Right lobe of liver (tissue), 6 donors: ENCODE data around the gene DLK2. TPM values are rescaled to one million over a fixed set of nuclear protein-coding genes. Genes with fewer than 3 reads are reported as not detected.
"Not testable (repeated sequence)": the region's sequence is repeated elsewhere in the genome, so short reads cannot be mapped to it uniquely, and the experiment has no call there.

Experiments used
- ATAC-seq, 4 donors: fragments of 200-7000 bp; cut with Tn5 transposase; one replicate each; pipeline ENCODE4 v1.9.1; 2020; ENCODE audit warnings: mild to moderate bottlenecking in 4 of 4, moderate library complexity in 4 of 4
- DNase-seq, 3 donors: peaks; one replicate each; pipeline ENCODE4 v3.0.0-alpha.2; 2020
- H3K27ac ChIP-seq, 3 donors: fragments of 200-600 bp; one replicate each; pipeline ENCODE4 v1.8.0; 2022
- H3K27me3 ChIP-seq, 2 donors: fragments of 200-600 bp; one replicate each; pipeline ENCODE4 v1.8.0; 2022
- H3K36me3 ChIP-seq, 4 donors: fragments of 200-600 bp; sonication (generic) in 1 of 4; one replicate each; pipeline versions ENCODE4 v1.5.1 to v1.8.0; 2017 to 2022; ENCODE audit warnings: control low read depth in 1 of 4
- H3K4me1 ChIP-seq, 4 donors: fragments of 200-600 bp; sonication (generic) in 1 of 4; one replicate each; pipeline versions ENCODE4 v1.5.1 to v1.8.0; 2017 to 2022; ENCODE audit warnings: control low read depth in 1 of 4
- H3K4me3 ChIP-seq, 3 donors: fragments of 200-600 bp; one replicate each; pipeline ENCODE4 v1.8.0; 2022
- H3K9me3 ChIP-seq, 4 donors: fragments of 200-600 bp; sonication (generic) in 1 of 4; one replicate each; pipeline versions ENCODE4 v1.5.1 to v1.8.0; 2017 to 2022; ENCODE audit warnings: control low read depth in 1 of 4
- CTCF ChIP-seq, 4 donors: fragments of 200-600 bp in 3 of 4; fragments of 450-650 bp in 1 of 4; IDR thresholded peaks; one replicate each; pipeline versions ENCODE4 v1.5.1 to v1.8.0; 2016 to 2022; ENCODE audit warnings: antibody characterized with exemption in 4 of 4, mild to moderate bottlenecking in 2 of 4
- POLR2A ChIP-seq: fragments of 450-650 bp; IDR thresholded peaks from one replicate; pipeline ENCODE4 v1.6.1; 2017; ENCODE audit warnings: antibody characterized with exemption, mild to moderate bottlenecking
- WGBS: methylation state at CpG from one replicate; pipeline ENCODE4 v1.1.6; 2018; ENCODE audit warnings: low coverage, low lambda C conversion rate; ENCODE audit not compliant: insufficient coverage; ENCODE audit errors: missing lambda C conversion rate; 5-methylcytosine and 5-hydroxymethylcytosine counted together
- intact Hi-C, 2 donors: fragments of 100-400 bp; cut with DNase I; formaldehyde crosslinking; loops; one replicate each; pipeline versions ENCODE4 v1.11.2 to v1.14.1; 2022
- total RNA-seq, 6 experiments: library from RNA; depleted of rRNA in 2 of 6; stranded (reverse); fragments of >200 nt in 2 of 6; fragmentation: NEBNext Ultra II Directional in 3 of 6; extraction: Animal tissue kit (Norgen Biotek cat#: 25700) in 3 of 6; gene quantifications; one replicate each; pipeline versions ENCODE4 v1.1.0 to v1.2.4, GENCODE V29; 2016 to 2023
- donor health status: DM: no; HTN: yes; CAD: no.
- donor health status: DM: no; HTN: no; CAD: no.
- donor health status: DM: no; HTN: no; CAD: no.
- donor health status: DM: no; HTN: yes; CAD: no.
- donor health status: DM: no; HTN: yes; CAD: no.

The DLK2 gene
- total RNA-seq, 6 experiments from 2014 or later = 0.13 TPM; not detected in 5

GRCh38 chr6:43499028-43499815 lies 43.9 kb upstream of the DLK2 start:
- no peaks in the 10 kb centered on the region for H3K27me3 ChIP-seq
- peak overlapping the region in 2 of 3 donors; percentile 30 to 47 for H3K27ac ChIP-seq
- peak in 2 of 3 donors; percentile 55 to 78 for DNase-seq
- H3K4me3 ChIP-seq = no peak overlapping the region
- intact Hi-C loops = no loop called here
- H3K36me3 ChIP-seq = peaks cover 0 to 47% (median 9%) of the 10 kb centered on the region in 4 donors
- peaks cover 0 to 14% (median 7%) of the 10 kb centered on the region in 4 donors for H3K4me1 ChIP-seq
- ATAC-seq = peak; percentile 74 to 93 (median 84)
- no peak for TF ChIP-seq POLR2A
- TF ChIP-seq CTCF (IDR thresholded peaks at IDR 0.05) = no peak
- H3K9me3 ChIP-seq = no peaks in the 10 kb centered on the region
- 50% methylated on average over 8 of the region's 12 CpGs for WGBS

- 95% methylated on average over 4 of the region's 5 CpGs for WGBS
- H3K27ac ChIP-seq, DNase-seq, H3K9me3 ChIP-seq, ATAC-seq, intact Hi-C loops, H3K27me3 ChIP-seq, H3K4me3 ChIP-seq: not testable (repeated sequence)
- H3K4me1 ChIP-seq = peaks cover 0 to 23% (median 11%) of the 10 kb centered on the region in 4 donors
- H3K36me3 ChIP-seq = peaks cover 0 to 39% (median 9%) of the 10 kb centered on the region in 4 donors
These were observed 42.9 kb upstream of the DLK2 start for GRCh38 chr6:43498291-43498690.

GRCh38 chr6:43497689-43498088 lies 42.3 kb upstream of the DLK2 start:
- H3K36me3 ChIP-seq = peaks cover 0 to 33% (median 9%) of the 10 kb centered on the region in 4 donors
- ATAC-seq = no peak

GRCh38 chr6:43497129-43497396 lies 41.7 kb upstream of the DLK2 start:
- intact Hi-C loops = no loop called here
- Histone ChIP-seq H3K36me3 (peaks cover 0 to 30% (median 5%) of the 10 kb centered on the region in 4 donors), H3K9me3 (no peaks in the 10 kb centered on the region), H3K4me3 (no peak overlapping the region), H3K27ac (no peak overlapping the region), H3K27me3 (no peaks in the 10 kb centered on the region), H3K4me1 (peaks cover 0 to 23% (median 11%) of the 10 kb centered on the region in 4 donors)
- no peak for TF ChIP-seq POLR2A
- ATAC-seq = no peak
- 87% methylated on average over 4 of the region's 6 CpGs for WGBS
- DNase-seq = no peak

More at GRCh38 chr6:43497689-43498088, 42.3 kb upstream of the DLK2 start:
- H3K4me1 ChIP-seq = peaks cover 0 to 23% (median 11%) of the 10 kb centered on the region in 4 donors
- no peak for TF ChIP-seq POLR2A
- no peak for TF ChIP-seq CTCF (IDR thresholded peaks at IDR 0.05)
- H3K27ac ChIP-seq = no peak overlapping the region
- H3K4me3 ChIP-seq = no peak overlapping the region
- WGBS = 93% methylated on average over 7 of the region's 12 CpGs
- no peaks in the 10 kb centered on the region for H3K27me3 ChIP-seq
- DNase-seq = no peak
- intact Hi-C loops = no loop called here
- no peaks in the 10 kb centered on the region for H3K9me3 ChIP-seq

GRCh38 chr6:43496370-43497128 lies 41.2 kb upstream of the DLK2 start:
- intact Hi-C loops = no loop called here
- peaks cover 0 to 23% (median 11%) of the 10 kb centered on the region in 4 donors for H3K4me1 ChIP-seq
- no peaks in the 10 kb centered on the region for H3K27me3 ChIP-seq
- ATAC-seq (peak; percentile 12 to 45 (median 28)), DNase-seq (no peak)
- H3K4me3 ChIP-seq = no peak overlapping the region
- no peak overlapping the region for H3K27ac ChIP-seq
- 40% methylated on average over 3 of the region's 18 CpGs for WGBS
- H3K36me3 ChIP-seq = peaks cover 0 to 30% (median 4%) of the 10 kb centered on the region in 4 donors
- TF ChIP-seq POLR2A (no peak), CTCF (IDR thresholded peaks at IDR 0.05) (peak; percentile 41 to 53 (median 44))
- no peaks in the 10 kb centered on the region for H3K9me3 ChIP-seq
